Neural progenitor cell (in vitro differentiated cells): ENCODE measurements around the gene ELFN1. TPM values are rescaled to one million over a fixed set of nuclear protein-coding genes. Genes with fewer than 3 reads are reported as not detected.

Experiments
- DNase-seq: peaks from one replicate; pipeline ENCODE4 v3.0.0-alpha.2; 2016; ENCODE audit warnings: low spot score
- H2AFZ ChIP-seq: fragments of 200-600 bp; sonication (generic); replicated peaks from 2 replicates; pipeline ENCODE4 v1.6.1; 2016; ENCODE audit warnings: antibody characterized with exemption
- H3F3A ChIP-seq: fragments of 200-600 bp; sonication (generic); 2 replicates; pipeline ENCODE4 v1.6.1; 2016; ENCODE audit warnings: antibody characterized with exemption, low read depth
- H3K27ac ChIP-seq: fragments of 200-600 bp; sonication (generic); 2 replicates; pipeline ENCODE4 v1.5.1; 2016; ENCODE audit warnings: mild to moderate bottlenecking
- H3K27me3 ChIP-seq: fragments of 200-600 bp; sonication (generic); 2 replicates; pipeline ENCODE4 v1.6.1; 2016; ENCODE audit warnings: mild to moderate bottlenecking, moderate library complexity
- H3K36me3 ChIP-seq: fragments of 200-600 bp; sonication (generic); 2 replicates; pipeline ENCODE4 v1.5.1; 2016
- H3K4me1 ChIP-seq: fragments of 200-600 bp; sonication (generic); 2 replicates; pipeline ENCODE4 v1.6.1; 2016; ENCODE audit warnings: mixed run types
- H3K4me2 ChIP-seq: fragments of 200-600 bp; sonication (generic); 2 replicates; pipeline ENCODE4 v1.6.1; 2016
- H3K4me3 ChIP-seq: fragments of 200-600 bp; sonication (generic); 2 replicates; pipeline ENCODE4 v1.5.1; 2016
- H3K79me2 ChIP-seq: fragments of 200-600 bp; sonication (generic); 2 replicates; pipeline ENCODE4 v1.6.1; 2016; ENCODE audit warnings: low read depth
- H3K9ac ChIP-seq: fragments of 200-600 bp; sonication (generic); 2 replicates; pipeline ENCODE4 v1.6.1; 2016
- H3K9me3 ChIP-seq: fragments of 200-600 bp; sonication (generic); 2 replicates; pipeline ENCODE4 v1.5.1; 2016; ENCODE audit warnings: low read depth
- H4K20me1 ChIP-seq: fragments of 200-600 bp; sonication (generic); 2 replicates; pipeline ENCODE4 v1.6.1; 2016; ENCODE audit warnings: low read depth
- H3K27ac Mint-ChIP-seq: 3 replicates; pipeline ENCODE4 v1.8.0; 2021; ENCODE audit warnings: mixed read lengths
- H3K27me3 Mint-ChIP-seq: 2 replicates; pipeline ENCODE4 v1.8.0; 2022; ENCODE audit warnings: low read depth, mild to moderate bottlenecking, inconsistent platforms, moderate library complexity, mixed read lengths; ENCODE audit not compliant: insufficient read depth
- H3K36me3 Mint-ChIP-seq: 3 replicates; pipeline ENCODE4 v1.8.0; 2021; ENCODE audit warnings: mixed read lengths
- H3K4me1 Mint-ChIP-seq: 3 replicates; pipeline ENCODE4 v1.8.0; 2021; ENCODE audit warnings: mixed read lengths
- H3K4me3 Mint-ChIP-seq: 3 replicates; pipeline ENCODE4 v1.8.0; 2021; ENCODE audit warnings: mild to moderate bottlenecking, moderate library complexity, mixed read lengths
- H3K9me3 Mint-ChIP-seq: 3 replicates; pipeline ENCODE4 v1.8.0; 2020; ENCODE audit warnings: mixed read lengths
- EZH2 ChIP-seq: fragments of 200-600 bp; sonication (generic); IDR thresholded peaks from 2 replicates; pipeline ENCODE4 v1.6.1; 2017; ENCODE audit warnings: antibody characterized with exemption, mild to moderate bottlenecking, moderate library complexity
- EZH2phosphoT487 ChIP-seq: fragments of 200-600 bp; sonication (generic); IDR thresholded peaks from 2 replicates; pipeline ENCODE4 v1.6.1; 2017; ENCODE audit warnings: antibody characterized with exemption
- total RNA-seq: library from RNA; depleted of rRNA; stranded (reverse); fragments of >200 nt; gene quantifications from 2 replicates; pipeline ENCODE4 v1.2.3, GENCODE V29; 2015; ENCODE audit warnings: low replicate concordance
- TF ChIP-seq, protein P1 (sequence below): fragments of 200-600 bp; sonication (generic); IDR thresholded peaks from 2 replicates; pipeline ENCODE4 v1.5.1; 2017; ENCODE audit warnings: antibody characterized with exemption, mild to moderate bottlenecking

Gene ELFN1
- total RNA-seq, 1 donor from 2014 or later, result 2.2 TPM

DNA sequence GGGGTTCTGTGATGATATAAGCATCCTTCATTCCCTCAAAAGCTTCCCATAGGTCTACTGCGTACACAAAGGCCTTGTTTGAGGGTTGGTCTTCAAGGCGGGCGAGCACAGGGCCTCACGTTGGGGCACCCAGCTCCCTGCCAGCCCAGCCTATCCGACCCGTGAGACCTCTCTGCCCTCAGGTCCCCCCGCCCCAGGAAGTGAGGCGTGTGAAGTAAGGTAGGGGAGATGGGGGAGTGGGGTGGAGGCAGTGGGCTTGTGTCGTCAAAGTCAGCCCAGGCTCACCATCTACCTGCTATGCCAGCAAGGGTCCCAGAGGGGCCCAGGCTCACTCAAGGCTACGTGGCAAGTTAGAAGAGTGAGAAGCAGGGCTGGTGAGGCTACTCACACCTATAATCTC is 47.6 kb upstream of the ELFN1 start:
- Mint-ChIP-seq H3K27ac (no peak overlapping the region), H3K4me3 (no peak overlapping the region), H3K27me3 (no peaks in the 10 kb centered on the region), H3K4me1 (no peaks in the 10 kb centered on the region), H3K9me3 (peaks cover under 1% of the 10 kb centered on the region), H3K36me3 (no peaks in the 10 kb centered on the region)
- H3F3A ChIP-seq, result no peaks in the 10 kb centered on the region
- H3K79me2 ChIP-seq, result no peaks in the 10 kb centered on the region
- H3K4me2 ChIP-seq, result no peak overlapping the region
- no peak overlapping the region for H3K27ac ChIP-seq
- H2AFZ ChIP-seq, result no peak overlapping the region
- H4K20me1 ChIP-seq, result no peaks in the 10 kb centered on the region
- no peaks in the 10 kb centered on the region for H3K9me3 ChIP-seq
- DNase-seq, result no peak
- no peak overlapping the region for H3K9ac ChIP-seq
- TF ChIP-seq EZH2, result no peak
- no peak for TF ChIP-seq EZH2phosphoT487
- TF ChIP-seq, protein P1, sequence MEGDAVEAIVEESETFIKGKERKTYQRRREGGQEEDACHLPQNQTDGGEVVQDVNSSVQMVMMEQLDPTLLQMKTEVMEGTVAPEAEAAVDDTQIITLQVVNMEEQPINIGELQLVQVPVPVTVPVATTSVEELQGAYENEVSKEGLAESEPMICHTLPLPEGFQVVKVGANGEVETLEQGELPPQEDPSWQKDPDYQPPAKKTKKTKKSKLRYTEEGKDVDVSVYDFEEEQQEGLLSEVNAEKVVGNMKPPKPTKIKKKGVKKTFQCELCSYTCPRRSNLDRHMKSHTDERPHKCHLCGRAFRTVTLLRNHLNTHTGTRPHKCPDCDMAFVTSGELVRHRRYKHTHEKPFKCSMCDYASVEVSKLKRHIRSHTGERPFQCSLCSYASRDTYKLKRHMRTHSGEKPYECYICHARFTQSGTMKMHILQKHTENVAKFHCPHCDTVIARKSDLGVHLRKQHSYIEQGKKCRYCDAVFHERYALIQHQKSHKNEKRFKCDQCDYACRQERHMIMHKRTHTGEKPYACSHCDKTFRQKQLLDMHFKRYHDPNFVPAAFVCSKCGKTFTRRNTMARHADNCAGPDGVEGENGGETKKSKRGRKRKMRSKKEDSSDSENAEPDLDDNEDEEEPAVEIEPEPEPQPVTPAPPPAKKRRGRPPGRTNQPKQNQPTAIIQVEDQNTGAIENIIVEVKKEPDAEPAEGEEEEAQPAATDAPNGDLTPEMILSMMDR, result no peak
- H3K4me3 ChIP-seq, result no peak overlapping the region
- no peaks in the 10 kb centered on the region for H3K27me3 ChIP-seq
- no peaks in the 10 kb centered on the region for H3K36me3 ChIP-seq
- H3K4me1 ChIP-seq, result no peaks in the 10 kb centered on the region

DNA sequence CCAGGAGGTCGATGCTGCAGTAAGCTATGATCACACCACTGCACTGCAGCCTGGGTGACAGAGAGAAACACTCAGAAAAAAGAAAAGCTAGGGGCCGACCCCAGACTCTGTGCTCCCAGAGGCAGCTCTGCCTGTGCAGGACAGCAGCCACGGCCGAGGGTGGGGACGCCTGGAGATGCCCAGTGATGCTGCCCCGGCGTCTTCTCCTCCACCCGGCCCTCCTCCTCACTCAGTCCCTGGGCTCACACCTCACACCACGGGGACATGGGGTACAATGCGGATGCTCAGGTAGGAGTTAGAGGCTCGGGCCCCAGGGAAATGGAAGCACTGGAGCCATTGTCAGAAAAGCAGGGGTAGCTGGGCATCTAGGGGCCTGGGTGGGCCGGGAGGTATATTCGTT is 46.3 kb upstream of the ELFN1 start:
- TF ChIP-seq EZH2 (no peak), EZH2phosphoT487 (no peak)
- TF ChIP-seq, protein P1, result no peak
- H3K4me1 ChIP-seq, result no peaks in the 10 kb centered on the region
- Mint-ChIP-seq H3K36me3 (no peaks in the 10 kb centered on the region), H3K27ac (no peak overlapping the region), H3K27me3 (no peaks in the 10 kb centered on the region), H3K9me3 (peaks cover 5% of the 10 kb centered on the region), H3K4me3 (no peak overlapping the region), H3K4me1 (no peaks in the 10 kb centered on the region)
- no peak overlapping the region for H3K9ac ChIP-seq
- no peaks in the 10 kb centered on the region for H3K27me3 ChIP-seq
- no peak for DNase-seq
- no peaks in the 10 kb centered on the region for H3F3A ChIP-seq
- H3K36me3 ChIP-seq, result no peaks in the 10 kb centered on the region
- no peak overlapping the region for H2AFZ ChIP-seq
- no peak overlapping the region for H3K4me2 ChIP-seq
- no peaks in the 10 kb centered on the region for H4K20me1 ChIP-seq
- no peak overlapping the region for H3K27ac ChIP-seq
- H3K4me3 ChIP-seq, result no peak overlapping the region
- no peaks in the 10 kb centered on the region for H3K79me2 ChIP-seq
- H3K9me3 ChIP-seq, result no peaks in the 10 kb centered on the region

DNA sequence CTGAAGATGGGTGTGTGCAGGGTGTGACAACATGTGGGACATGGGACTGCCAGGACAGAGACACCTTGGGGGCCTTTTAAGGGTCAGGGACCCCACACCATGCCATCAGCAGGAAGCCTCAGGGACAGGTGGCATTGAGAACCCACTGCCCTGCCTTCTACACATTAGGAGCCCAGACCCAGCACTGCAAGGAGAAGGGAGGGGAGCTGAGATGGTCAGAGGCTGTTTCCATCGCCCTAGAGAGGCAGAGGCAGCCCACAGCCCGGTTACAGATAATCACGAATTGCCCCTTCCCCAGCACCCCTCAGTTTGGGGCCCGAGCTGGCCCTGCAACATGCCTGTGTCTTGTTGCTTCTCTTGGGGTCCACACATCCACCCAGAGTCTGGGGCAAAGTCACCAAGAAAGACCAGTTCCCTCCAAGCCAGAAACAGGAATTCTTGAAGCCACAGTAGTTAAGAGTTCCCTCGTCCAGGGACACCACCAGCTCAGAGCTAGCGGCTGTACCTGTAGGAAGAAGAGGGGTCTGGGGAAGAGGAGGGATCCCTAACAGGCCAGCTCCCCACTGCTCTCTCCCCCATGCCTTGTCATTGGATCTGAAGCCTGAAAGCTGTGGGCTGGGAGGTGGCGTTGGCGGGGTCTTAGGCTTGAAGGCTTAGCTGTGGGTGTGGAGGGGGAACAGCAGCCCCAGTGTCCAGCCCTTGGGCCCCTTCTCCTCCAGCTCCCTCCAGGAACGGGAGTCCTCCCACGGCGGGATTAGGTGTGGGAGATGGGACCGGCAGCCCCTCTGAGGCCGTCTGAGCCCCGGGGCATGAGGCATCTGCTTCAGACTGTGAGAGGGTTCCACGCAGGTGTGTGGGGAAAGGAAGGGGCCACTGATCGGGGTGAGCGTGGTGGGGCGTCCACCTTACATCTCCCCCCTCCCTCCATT is 44.8 kb upstream of the ELFN1 start:
- no peaks in the 10 kb centered on the region for H3K4me1 ChIP-seq
- Mint-ChIP-seq H3K4me3 (no peak overlapping the region), H3K4me1 (no peaks in the 10 kb centered on the region), H3K27me3 (peaks cover 3% of the 10 kb centered on the region), H3K27ac (no peak overlapping the region), H3K36me3 (no peaks in the 10 kb centered on the region), H3K9me3 (peaks cover 8% of the 10 kb centered on the region)
- no peak overlapping the region for H3K4me2 ChIP-seq
- no peak overlapping the region for H3K27ac ChIP-seq
- H3K9ac ChIP-seq, result no peak overlapping the region
- no peak overlapping the region for H3K4me3 ChIP-seq
- no peak overlapping the region for H2AFZ ChIP-seq
- H3K9me3 ChIP-seq, result no peaks in the 10 kb centered on the region
- no peaks in the 10 kb centered on the region for H4K20me1 ChIP-seq
- no peaks in the 10 kb centered on the region for H3K79me2 ChIP-seq
- TF ChIP-seq, protein P1, result no peak
- TF ChIP-seq EZH2phosphoT487, result no peak
- no peak for TF ChIP-seq EZH2
- no peak for DNase-seq
- peaks cover 4% of the 10 kb centered on the region for H3K27me3 ChIP-seq
- no peaks in the 10 kb centered on the region for H3K36me3 ChIP-seq
- no peaks in the 10 kb centered on the region for H3F3A ChIP-seq
